Upper lobe of right lung (tissue), 1 donor: Measurements from ENCODE around the gene CCNY. TPM values are rescaled to one million over a fixed set of nuclear protein-coding genes. Genes with fewer than 3 reads are reported as not detected.
A peak's percentile ranks its signal among the peaks of the same experiment; 100 is the strongest.

Experiments
- ATAC-seq: fragments of 200-7000 bp; cut with Tn5 transposase; one replicate; pipeline ENCODE4 v1.9.1; 2020; ENCODE audit warnings: mild to moderate bottlenecking, moderate library complexity
- DNase-seq: peaks from one replicate; pipeline ENCODE4 v3.0.0-alpha.2; 2020
- H3K27ac ChIP-seq: fragments of 200-600 bp; one replicate; pipeline ENCODE4 v1.8.0; 2022
- H3K27me3 ChIP-seq: fragments of 200-600 bp; one replicate; pipeline ENCODE4 v1.8.0; 2022; ENCODE audit warnings: mild to moderate bottlenecking
- H3K36me3 ChIP-seq: fragments of 200-600 bp; one replicate; pipeline ENCODE4 v1.8.0; 2022
- H3K4me1 ChIP-seq: fragments of 200-600 bp; one replicate; pipeline ENCODE4 v1.8.0; 2022
- H3K4me3 ChIP-seq: fragments of 200-600 bp; one replicate; pipeline ENCODE4 v1.8.0; 2022; ENCODE audit warnings: mild to moderate bottlenecking
- H3K9me3 ChIP-seq: fragments of 200-600 bp; one replicate; pipeline ENCODE4 v1.8.0; 2022
- CTCF ChIP-seq: fragments of 200-600 bp; IDR thresholded peaks from one replicate; pipeline ENCODE4 v1.8.0; 2022; ENCODE audit warnings: antibody characterized with exemption
- intact Hi-C: fragments of 100-400 bp; cut with DNase I; formaldehyde crosslinking; loops from one replicate; pipeline ENCODE4 v1.11.0; 2022
- total RNA-seq: library from RNA; stranded (reverse); fragmentation: NEBNext Ultra II Directional; extraction: Animal tissue kit (Norgen Biotek cat#: 25700); gene quantifications from one replicate; pipeline ENCODE4 v1.2.1, GENCODE V29; 2021
- donor health status: DM: no; HTN: yes; CAD: no; lungs with severe emphysema.

The CCNY gene
- total RNA-seq, 1 donor from 2014 or later: 85.4 TPM

GRCh38 chr10:35486297-35486990 lies 150.1 kb downstream of the CCNY start:
- Histone ChIP-seq H3K9me3 (no peaks in the 10 kb centered on the region), H3K27me3 (no peaks in the 10 kb centered on the region), H3K4me1 (peaks cover 21% of the 10 kb centered on the region), H3K36me3 (no peaks in the 10 kb centered on the region), H3K27ac (no peak overlapping the region), H3K4me3 (no peak overlapping the region)
- intact Hi-C loops: no loop called here
- no peak for TF ChIP-seq CTCF
- no peak for DNase-seq
- peak; percentile 75 for ATAC-seq

GRCh38 chr10:35487336-35488034 lies 151.2 kb downstream of the CCNY start:
- ATAC-seq: peak; percentile 72
- H3K27ac ChIP-seq: no peak overlapping the region

GRCh38 chr10:35488228-35488627 lies 151.9 kb downstream of the CCNY start:
- no peaks in the 10 kb centered on the region for H3K36me3 ChIP-seq
- no peak for ATAC-seq

More at GRCh38 chr10:35487336-35488034, 151.2 kb downstream of the CCNY start:
- no peak for TF ChIP-seq CTCF
- DNase-seq: no peak
- Histone ChIP-seq H3K27me3 (no peaks in the 10 kb centered on the region), H3K36me3 (no peaks in the 10 kb centered on the region), H3K4me3 (no peak overlapping the region), H3K4me1 (peaks cover 16% of the 10 kb centered on the region), H3K9me3 (no peaks in the 10 kb centered on the region)
- intact Hi-C loops: no loop called here

GRCh38 chr10:35492386-35493195 lies 156.3 kb downstream of the CCNY start:
- H3K27ac ChIP-seq: no peak overlapping the region
- H3K4me3 ChIP-seq: no peak overlapping the region
- intact Hi-C loops: no loop called here
- TF ChIP-seq CTCF: no peak
- ATAC-seq (peak; percentile 41), DNase-seq (no peak)
- H3K36me3 ChIP-seq: no peaks in the 10 kb centered on the region
- H3K9me3 ChIP-seq: no peaks in the 10 kb centered on the region
- H3K4me1 ChIP-seq: peaks cover 20% of the 10 kb centered on the region
- no peaks in the 10 kb centered on the region for H3K27me3 ChIP-seq

More at GRCh38 chr10:35488228-35488627, 151.9 kb downstream of the CCNY start:
- Histone ChIP-seq H3K4me1 (peaks cover 16% of the 10 kb centered on the region), H3K27me3 (no peaks in the 10 kb centered on the region), H3K27ac (no peak overlapping the region), H3K9me3 (no peaks in the 10 kb centered on the region), H3K4me3 (no peak overlapping the region)
- intact Hi-C loops: no loop called here
- TF ChIP-seq CTCF: no peak
- DNase-seq: no peak

- ATAC-seq: no peak
- Histone ChIP-seq H3K4me3 (no peak overlapping the region), H3K27me3 (no peaks in the 10 kb centered on the region), H3K36me3 (no peaks in the 10 kb centered on the region), H3K4me1 (peaks cover 20% of the 10 kb centered on the region), H3K27ac (no peak overlapping the region), H3K9me3 (no peaks in the 10 kb centered on the region)
- no peak for TF ChIP-seq CTCF
- intact Hi-C loops: no loop called here
- no peak for DNase-seq
Observed at GRCh38 chr10:35493196-35494118, 157.1 kb downstream of the CCNY start.
